GM19351 (cell line): ENCODE results near the gene WNK4.

Experiments used
- ATAC-seq: cut with Tn5 transposase; IDR thresholded peaks from one replicate; pipeline ENCODE4 v1.9.1; 2021; ENCODE audit warnings: mild to moderate bottlenecking, moderate library complexity; ENCODE audit not compliant: unreplicated experiment

WNK4 gene

GRCh38 chr17:42832934-42833766, 52.7 kb downstream of the WNK4 start, which contains the start of gene PSME3:
TSS of gene PSME3 (plus strand) at chr17:42833397. CDS start at chr17:42833632, 235 bp downstream.
- ATAC-seq, result peak; percentile 73

DNA sequence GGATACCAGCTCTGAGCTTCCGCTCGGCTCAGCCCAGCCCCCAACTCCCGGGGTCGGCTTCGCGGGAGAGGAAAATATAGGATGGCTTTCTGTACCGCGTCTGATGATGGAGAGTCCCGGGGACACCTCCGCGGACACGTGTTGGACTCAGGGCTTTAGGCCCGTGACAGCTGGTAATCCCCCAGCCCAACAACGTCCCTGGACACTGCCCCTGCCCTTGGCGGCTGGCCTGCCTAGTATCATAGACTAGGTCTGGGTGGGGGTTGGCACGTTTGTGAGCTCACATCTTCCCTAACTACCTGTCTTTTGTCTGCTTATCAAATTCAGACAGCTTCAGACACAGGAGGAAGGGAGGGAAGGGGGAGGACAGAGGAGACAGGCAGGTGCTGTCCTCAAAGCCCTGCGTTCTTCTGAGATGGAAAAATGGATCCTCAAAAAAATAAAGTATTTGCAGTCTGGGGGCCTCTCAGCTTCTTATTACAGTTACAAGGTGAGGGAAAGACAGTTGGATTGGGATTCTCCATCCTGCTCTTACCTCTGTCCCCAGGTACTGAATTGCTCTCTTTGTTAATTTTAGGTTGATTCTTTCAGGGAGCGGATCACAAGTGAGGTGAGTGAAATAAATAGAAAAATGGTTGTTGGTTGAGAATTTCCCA, 53.5 kb downstream of the WNK4 start:
- no peak for ATAC-seq

GRCh38 chr17:42835732-42836131, 55.3 kb downstream of the WNK4 start:
- no peak for ATAC-seq

DNA sequence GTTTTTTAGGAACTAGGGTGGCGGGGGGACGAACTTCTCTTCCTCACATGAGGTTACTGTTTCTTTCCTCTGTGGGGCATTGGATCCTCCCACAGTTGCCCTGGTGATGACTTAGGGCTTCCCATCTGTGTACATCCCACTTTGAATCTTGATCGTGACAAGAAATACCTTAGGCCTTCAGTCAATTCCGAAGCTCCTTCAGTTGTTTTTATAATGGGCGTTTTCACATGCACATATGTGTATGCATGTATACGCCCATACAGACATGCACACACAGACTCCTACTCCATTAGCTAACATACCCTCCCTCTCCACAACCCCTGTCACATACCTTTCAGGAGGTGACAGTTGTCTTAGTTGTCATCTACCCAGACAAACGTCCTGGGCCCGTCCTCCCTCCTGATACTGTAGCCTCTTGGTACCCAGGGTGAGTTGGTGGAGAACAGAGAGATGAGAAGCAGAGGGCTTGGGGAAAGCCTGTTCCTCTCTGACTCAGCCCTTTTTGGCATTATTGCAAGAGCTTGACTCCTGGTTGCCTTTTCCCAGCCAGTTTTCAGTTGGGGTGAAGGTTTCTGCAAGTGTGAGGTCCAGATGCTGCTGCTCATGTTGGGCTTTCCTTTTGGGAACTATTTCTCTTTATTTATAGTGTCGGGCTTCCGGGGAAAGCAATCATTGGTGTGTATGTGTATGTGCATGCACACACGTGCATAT, 61.7 kb downstream of the WNK4 start:
- ATAC-seq, result no peak

DNA sequence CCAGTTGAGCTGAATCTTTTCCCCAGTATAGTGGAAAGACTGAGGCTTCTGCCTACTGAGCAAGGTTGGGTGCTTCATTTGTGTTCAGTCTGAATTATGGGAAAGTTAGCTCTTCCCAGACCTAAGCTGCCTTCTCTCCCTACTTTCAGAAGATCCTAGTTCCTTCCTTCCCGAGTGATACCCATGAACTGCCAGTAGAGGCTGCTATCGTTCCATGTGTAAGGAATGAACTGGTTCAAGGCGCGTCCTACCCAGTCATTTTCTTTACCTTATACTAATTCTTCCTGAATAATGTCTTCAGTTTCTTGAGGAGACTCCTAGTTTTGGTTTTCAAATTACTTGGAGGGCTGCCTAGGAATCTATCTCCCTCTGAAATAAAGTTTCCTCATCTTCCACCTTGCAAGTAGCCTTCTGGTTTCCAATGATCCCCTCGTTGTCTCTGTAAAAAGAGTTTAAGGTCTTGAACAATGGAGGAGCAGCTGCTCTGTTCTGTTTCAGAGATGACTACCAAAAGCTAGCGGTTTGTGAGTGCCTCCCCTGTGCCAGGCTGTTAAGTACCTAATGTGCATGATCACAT, 63.0 kb downstream of the WNK4 start:
- no peak for ATAC-seq

GRCh38 chr17:42844271-42844670, 63.9 kb downstream of the WNK4 start, which contains the start of gene AOC2:
TSS of gene AOC2 (plus strand) at chr17:42844580. CDS start at chr17:42844627, 47 bp downstream.
- no peak for ATAC-seq

GRCh38 chr17:42844761-42845555, 64.5 kb downstream of the WNK4 start:
- ATAC-seq, result no peak

DNA sequence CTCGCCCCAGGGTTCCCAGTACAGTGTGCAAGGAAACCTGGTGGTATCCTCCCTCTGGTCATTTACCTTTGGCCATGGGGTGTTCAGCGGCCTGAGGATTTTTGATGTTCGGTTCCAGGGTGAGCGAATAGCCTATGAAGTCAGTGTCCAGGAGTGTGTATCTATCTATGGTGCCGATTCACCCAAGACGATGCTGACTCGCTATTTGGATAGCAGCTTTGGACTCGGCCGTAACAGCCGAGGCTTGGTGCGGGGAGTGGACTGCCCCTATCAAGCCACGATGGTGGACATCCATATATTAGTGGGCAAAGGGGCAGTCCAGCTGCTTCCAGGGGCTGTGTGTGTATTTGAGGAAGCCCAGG, 65.1 kb downstream of the WNK4 start:
- no peak for ATAC-seq

- ATAC-seq, result no peak
Measured at GRCh38 chr17:42845918-42846593, 65.6 kb downstream of the WNK4 start.
